B cell (primary cell): ENCODE results near the gene PLD4. TPM values are rescaled to one million over a fixed set of nuclear protein-coding genes. Genes with fewer than 3 reads are reported as not detected.

ENCODE experiments used
- ATAC-seq: fragments of 200-7000 bp; cut with Tn5 transposase; one replicate; pipeline ENCODE4 v1.10.0; 2021; ENCODE audit warnings: low read depth, mild to moderate bottlenecking, moderate number of reproducible peaks, moderate library complexity
- CTCF ChIA-PET: fragments of 350-600 bp; sonication (Branson Sonifier 250); formaldehyde crosslinking; loops from one replicate; lab custom pipeline; 2021; ENCODE audit warnings: antibody characterized with exemption, inconsistent platforms; lab: Charles Lee
- POLR2A ChIA-PET: fragments of 350-600 bp; sonication (Branson Sonifier 250); formaldehyde crosslinking; loops from one replicate; lab custom pipeline; 2021; ENCODE audit warnings: antibody characterized with exemption; lab: Charles Lee
- DNase-seq: peaks from one replicate; pipeline ENCODE4 v3.0.0; 2013
- H2AFZ ChIP-seq: 2 replicates; pipeline ENCODE4 v1.6.1; 2012; ENCODE audit warnings: mild to moderate bottlenecking, low read depth, low read length; ENCODE audit not compliant: insufficient read depth, poor library complexity, severe bottlenecking
- H3K27ac ChIP-seq, 2 donors: 1 replicate in 1 of 2; 2 replicates in 1 of 2; pipeline ENCODE4 v1.5.1; 2012 to 2013; ENCODE audit warnings: low read length in 2 of 2, mild to moderate bottlenecking in 2 of 2, moderate library complexity in 1 of 2
- H3K27me3 ChIP-seq, 4 experiments: fragments of 200-600 bp in 1 of 4; sonication (generic) in 1 of 4; replicated peaks in 1 of 4; 1 replicate in 2 of 4; 2 replicates in 2 of 4; pipeline versions ENCODE4 v1.6.1 to v1.7.0; 2013 to 2016; ENCODE audit warnings: low read length in 3 of 4, mild to moderate bottlenecking in 2 of 4, mixed read lengths in 1 of 4, moderate library complexity in 1 of 4; ENCODE audit not compliant: insufficient read depth in 4 of 4, control insufficient read depth in 3 of 4; ENCODE audit errors: control extremely low read depth in 1 of 4
- H3K36me3 ChIP-seq, 2 experiments: replicated peaks in 1 of 2; 1 replicate in 1 of 2; 2 replicates in 1 of 2; pipeline versions ENCODE4 v1.6.1 to v1.7.1; 2013; ENCODE audit warnings: low read length in 1 of 2; ENCODE audit not compliant: insufficient read depth in 2 of 2, control insufficient read depth in 1 of 2; ENCODE audit errors: control extremely low read depth in 1 of 2, extremely low read depth in 1 of 2
- H3K4me1 ChIP-seq, 2 donors: fragments of 200-600 bp in 1 of 2; sonication (generic) in 1 of 2; 1 replicate in 1 of 2; 2 replicates in 1 of 2; pipeline versions ENCODE4 v1.5.1 to v1.6.1; 2013 to 2017; ENCODE audit warnings: low read length in 2 of 2; ENCODE audit not compliant: control insufficient read depth in 2 of 2, insufficient read depth in 2 of 2
- H3K4me2 ChIP-seq: replicated peaks from 2 replicates; pipeline ENCODE3; 2012; ENCODE audit warnings: mild to moderate bottlenecking, low read depth, low read length; ENCODE audit not compliant: poor library complexity, severe bottlenecking
- H3K4me3 ChIP-seq, 5 experiments: fragments of 200-600 bp in 1 of 5; sonication (generic) in 1 of 5; 1 replicate in 3 of 5; 2 replicates in 2 of 5; pipeline versions ENCODE4 v1.5.1 to v1.7.0; 2011 to 2016; ENCODE audit warnings: low read length in 4 of 5, mild to moderate bottlenecking in 4 of 5, low read depth in 2 of 5, control low read depth in 1 of 5, moderate library complexity in 1 of 5; ENCODE audit not compliant: insufficient read depth in 1 of 5; ENCODE audit errors: control extremely low read depth in 1 of 5, extremely low read depth in 1 of 5
- H3K79me2 ChIP-seq: fragments of 200-600 bp; sonication (generic); one replicate; pipeline ENCODE4 v1.6.0; 2016; ENCODE audit warnings: low read length; ENCODE audit not compliant: control insufficient read depth, insufficient read depth
- H3K9ac ChIP-seq: fragments of 200-600 bp; sonication (generic); 2 replicates; pipeline ENCODE4 v1.6.1; 2017; ENCODE audit warnings: mild to moderate bottlenecking, low read length, moderate library complexity
- H3K9me3 ChIP-seq, 3 donors: one replicate each; pipeline versions ENCODE4 v1.6.1 to v1.7.1; 2013; ENCODE audit warnings: low read length in 2 of 3; ENCODE audit not compliant: control insufficient read depth in 2 of 3, insufficient read depth in 1 of 3; ENCODE audit errors: control extremely low read depth in 1 of 3
- H4K20me1 ChIP-seq: 2 replicates; pipeline ENCODE4 v1.6.0; 2012; ENCODE audit warnings: mild to moderate bottlenecking, low read length; ENCODE audit not compliant: insufficient read depth, control insufficient read depth, poor library complexity, severe bottlenecking
- H3K27ac Mint-ChIP-seq: one replicate; pipeline ENCODE4 v1.8.0; 2021; ENCODE audit warnings: mixed read lengths
- H3K27me3 Mint-ChIP-seq: one replicate; pipeline ENCODE4 v1.8.0; 2021; ENCODE audit warnings: mixed read lengths
- H3K4me1 Mint-ChIP-seq: one replicate; pipeline ENCODE4 v1.8.0; 2021; ENCODE audit warnings: mixed read lengths
- H3K4me3 Mint-ChIP-seq: one replicate; pipeline ENCODE4 v1.8.0; 2021; ENCODE audit warnings: mixed read lengths
- H3K9me3 Mint-ChIP-seq: one replicate; pipeline ENCODE4 v1.8.0; 2022; ENCODE audit warnings: mixed read lengths; ENCODE audit not compliant: insufficient read depth
- CTCF ChIP-seq: fragments of 200-600 bp; IDR thresholded peaks from one replicate; pipeline ENCODE4 v1.8.0; 2022; ENCODE audit warnings: antibody characterized with exemption, mild to moderate bottlenecking
- EZH2 ChIP-seq: IDR thresholded peaks from 2 replicates; pipeline ENCODE4 v1.6.1; 2012; ENCODE audit warnings: borderline replicate concordance, low read depth, mild to moderate bottlenecking, moderate library complexity, low read length; ENCODE audit not compliant: insufficient read depth, poor library complexity, severe bottlenecking
- WGBS: methylation state at CpG from one replicate; pipeline ENCODE4 v1.1.5; 2013; ENCODE audit warnings: missing lambda C conversion rate; ENCODE audit not compliant: insufficient coverage; 5-methylcytosine and 5-hydroxymethylcytosine counted together
- intact Hi-C: fragments of 100-400 bp; cut with micrococcal nuclease; formaldehyde crosslinking; loops from one replicate; pipeline ENCODE4 v1.10.0; 2022
- polyA plus RNA-seq: library from polyadenylated mRNA; depleted of rRNA; stranded (reverse); fragments of >200 nt; gene quantifications from 2 replicates; pipeline ENCODE4 v1.2.3, GENCODE V29; 2012
- total RNA-seq, 2 donors: library from RNA; stranded (reverse); fragments of 120-200 nt in 1 of 2; gene quantifications; 1 replicate in 1 of 2; 2 replicates in 1 of 2; pipeline versions ENCODE4 v1.2.3 to v1.2.4, GENCODE V29; 2013 to 2022

Gene PLD4
- total and polyA plus RNA-seq, 2 donors (not counting 1 experiment from before 2014, with no cell fraction given), result 49.9 to 79.7 TPM

DNA sequence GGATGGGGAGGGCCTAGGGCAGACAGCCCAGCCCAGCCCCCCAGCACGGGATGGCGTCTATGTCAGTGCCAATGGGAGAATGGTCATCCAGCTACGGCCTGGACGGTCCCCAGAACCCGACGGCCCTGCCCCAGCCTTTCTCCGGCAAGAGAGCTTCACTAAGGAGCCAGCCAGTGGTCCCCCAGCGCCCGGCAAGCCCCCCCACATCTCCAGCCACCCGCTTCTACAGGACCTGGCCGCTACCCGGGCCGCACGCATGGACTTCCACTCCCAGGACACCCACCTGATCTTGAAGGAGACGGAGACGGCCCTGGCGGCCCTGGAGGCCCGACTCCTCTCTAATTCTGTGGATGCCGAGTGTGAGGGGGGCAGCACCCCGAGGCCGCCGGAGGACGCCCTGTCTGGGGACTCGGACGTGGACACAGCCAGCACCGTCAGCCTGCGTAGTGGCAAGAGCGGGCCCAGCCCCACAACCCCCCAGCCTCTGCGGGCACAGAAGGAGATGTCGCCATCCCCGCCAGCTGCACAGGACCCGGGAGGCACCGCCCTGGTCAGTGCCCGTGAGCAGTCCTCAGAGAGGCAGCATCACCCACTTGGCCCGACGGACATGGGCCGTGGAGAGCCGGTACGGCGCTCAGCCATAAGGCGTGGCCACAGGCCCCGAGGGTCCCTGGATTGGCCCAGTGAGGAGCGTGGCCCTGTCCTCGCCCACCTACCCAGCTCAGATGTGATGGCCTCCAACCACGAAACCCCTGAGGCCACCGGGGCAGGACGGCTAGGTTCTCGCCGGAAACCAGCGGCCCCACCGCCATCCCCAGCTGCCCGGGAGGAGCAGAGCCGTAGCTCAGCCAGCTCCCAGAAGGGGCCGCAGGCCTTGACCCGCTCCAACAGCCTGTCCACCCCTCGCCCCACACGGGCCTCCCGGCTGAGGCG is 37.7 kb upstream of the PLD4 start:
- no peaks in the 10 kb centered on the region for H4K20me1 ChIP-seq
- H3K27me3 Mint-ChIP-seq, result no peaks in the 10 kb centered on the region
- H3K9me3 ChIP-seq, result no peaks in the 10 kb centered on the region
- no peak overlapping the region for H3K27ac ChIP-seq
- no peaks in the 10 kb centered on the region for H3K4me1 ChIP-seq
- no peaks in the 10 kb centered on the region for H3K9me3 Mint-ChIP-seq
- 96% methylated on average over 59 of the region's 59 CpGs for WGBS
- H3K4me3 ChIP-seq, result no peak overlapping the region
- H3K4me2 ChIP-seq, result no peak overlapping the region
- TF ChIP-seq CTCF (no peak), EZH2 (no peak)
- H3K4me3 Mint-ChIP-seq, result no peak overlapping the region
- no peak overlapping the region for H3K27ac Mint-ChIP-seq
- intact Hi-C loops, result no loop called here
- no peak overlapping the region for H3K9ac ChIP-seq
- H2AFZ ChIP-seq, result no peak overlapping the region
- ATAC-seq, result no peak
- ChIA-PET POLR2A (no interaction called here), CTCF (no interaction called here)
- no peaks in the 10 kb centered on the region for H3K27me3 ChIP-seq
- no peak for DNase-seq
- no peaks in the 10 kb centered on the region for H3K4me1 Mint-ChIP-seq
- no peaks in the 10 kb centered on the region for H3K36me3 ChIP-seq
- H3K79me2 ChIP-seq, result no peaks in the 10 kb centered on the region
